ENCODE data around the gene TBX19. TPM values are rescaled to one million over a fixed set of nuclear protein-coding genes. Genes with fewer than 3 reads are reported as not detected.

TBX19 gene
- total RNA-seq, 2 experiments from 2014 or later: 0.22 to 0.74 TPM

DNA sequence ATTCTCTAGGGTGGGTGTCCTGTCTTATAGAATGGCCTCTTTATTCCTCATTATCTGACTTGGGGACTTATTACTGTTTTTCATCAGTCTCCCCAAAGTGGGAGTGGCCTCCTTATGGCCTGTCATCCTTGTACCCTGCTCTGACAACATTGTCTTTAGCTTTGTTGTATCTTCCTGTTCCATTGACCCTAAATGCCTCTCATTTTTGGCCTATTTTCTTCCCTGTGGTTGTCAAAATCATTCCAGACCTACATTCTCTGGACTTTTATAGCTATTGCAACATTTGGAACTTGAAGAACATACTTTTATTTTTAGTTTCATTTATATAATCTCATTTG lies 45.2 kb upstream of the TBX19 start:
- intact Hi-C loops (cut with micrococcal nuclease; ENCODE audit: unreplicated experiment): no loop called here
- Histone ChIP-seq H3K9me2 (ENCODE audit: insufficient read depth, low read length) (no peaks in the 10 kb centered on the region), H3K4me1 (ENCODE audit: insufficient read depth, low read length, poor library complexity, severe bottlenecking) (no peaks in the 10 kb centered on the region), H3K9me3 (ENCODE audit: low read length) (no peaks in the 10 kb centered on the region), H4K20me1 (ENCODE audit: insufficient read depth, low read length) (no peaks in the 10 kb centered on the region), H3K36me3 (ENCODE audit: insufficient read depth, low read length) (peaks cover 98% of the 10 kb centered on the region), H3K27ac (ENCODE audit: low read depth, low read length, poor library complexity, severe bottlenecking) (no peak overlapping the region), H3K4me2 (ENCODE audit: low read length) (no peak overlapping the region), H2AFZ (ENCODE audit: low read length) (no peak overlapping the region), H3K79me2 (ENCODE audit: insufficient read depth, low read depth, low read length) (peaks cover 11% of the 10 kb centered on the region; the same call in 1 of the 2 replicates), H3K4me3 (ENCODE audit: low read depth, low read length, poor library complexity, severe bottlenecking) (no peak overlapping the region)
- POLR2A ChIA-PET: interaction anchor here (0.6 to 1.5 kb wide), 4 partner anchors 8 to 99 kb away, joined by 3 to 6 read pairs (median 3); no protein-coding TSS in a partner anchor
- BruUV-seq (replicated peaks): no TSS peak
- DNase-seq (ENCODE audit: low spot score): no peak
- CTCF ChIA-PET (ENCODE audit: unreplicated experiment): interaction anchor here (1.8 kb wide), 1 partner anchor 10 kb away, joined by 8 read pairs; the partner anchor contains the start of gene SFT2D2
- no peak for TF ChIP-seq EZH2phosphoT487 (IDR thresholded peaks at IDR 0.05; ENCODE audit: borderline replicate concordance, low read depth, low read length)
- TF ChIP-seq, protein P1, sequence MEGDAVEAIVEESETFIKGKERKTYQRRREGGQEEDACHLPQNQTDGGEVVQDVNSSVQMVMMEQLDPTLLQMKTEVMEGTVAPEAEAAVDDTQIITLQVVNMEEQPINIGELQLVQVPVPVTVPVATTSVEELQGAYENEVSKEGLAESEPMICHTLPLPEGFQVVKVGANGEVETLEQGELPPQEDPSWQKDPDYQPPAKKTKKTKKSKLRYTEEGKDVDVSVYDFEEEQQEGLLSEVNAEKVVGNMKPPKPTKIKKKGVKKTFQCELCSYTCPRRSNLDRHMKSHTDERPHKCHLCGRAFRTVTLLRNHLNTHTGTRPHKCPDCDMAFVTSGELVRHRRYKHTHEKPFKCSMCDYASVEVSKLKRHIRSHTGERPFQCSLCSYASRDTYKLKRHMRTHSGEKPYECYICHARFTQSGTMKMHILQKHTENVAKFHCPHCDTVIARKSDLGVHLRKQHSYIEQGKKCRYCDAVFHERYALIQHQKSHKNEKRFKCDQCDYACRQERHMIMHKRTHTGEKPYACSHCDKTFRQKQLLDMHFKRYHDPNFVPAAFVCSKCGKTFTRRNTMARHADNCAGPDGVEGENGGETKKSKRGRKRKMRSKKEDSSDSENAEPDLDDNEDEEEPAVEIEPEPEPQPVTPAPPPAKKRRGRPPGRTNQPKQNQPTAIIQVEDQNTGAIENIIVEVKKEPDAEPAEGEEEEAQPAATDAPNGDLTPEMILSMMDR (conservative IDR thresholded peaks at IDR 0.05; ENCODE audit: low read length): peak; percentile 51; the same call in 1 of the 2 replicates

- TF ChIP-seq EZH2phosphoT487 (IDR thresholded peaks at IDR 0.05; ENCODE audit: borderline replicate concordance, low read depth, low read length): no peak
- TF ChIP-seq, protein P1 (conservative IDR thresholded peaks at IDR 0.05; ENCODE audit: low read length): no peak
- H3K36me3 ChIP-seq (ENCODE audit: insufficient read depth, low read length): peaks cover 100% of the 10 kb centered on the region
- no peak overlapping the region for H3K4me3 ChIP-seq (ENCODE audit: low read depth, low read length, poor library complexity, severe bottlenecking)
- POLR2A ChIA-PET: interaction anchor here (0.6 to 1.1 kb wide), 3 partner anchors 8 to 99 kb away, joined by 3 read pairs; no protein-coding TSS in a partner anchor
- H3K27ac ChIP-seq (ENCODE audit: low read depth, low read length, poor library complexity, severe bottlenecking): no peak overlapping the region
- no TSS peak for BruUV-seq (replicated peaks)
- DNase-seq (ENCODE audit: low spot score): no peak
- H3K9me3 ChIP-seq (ENCODE audit: low read length): no peaks in the 10 kb centered on the region
- H3K4me1 ChIP-seq (ENCODE audit: insufficient read depth, low read length, poor library complexity, severe bottlenecking): no peaks in the 10 kb centered on the region
- no peaks in the 10 kb centered on the region for H3K9me2 ChIP-seq (ENCODE audit: insufficient read depth, low read length)
- CTCF ChIA-PET (ENCODE audit: unreplicated experiment): interaction anchor here (1.8 kb wide), 1 partner anchor 10 kb away, joined by 8 read pairs; the partner anchor contains the start of gene SFT2D2
- no peak overlapping the region for H2AFZ ChIP-seq (ENCODE audit: low read length)
- intact Hi-C loops (cut with micrococcal nuclease; ENCODE audit: unreplicated experiment): no loop called here
- no peak overlapping the region for H3K4me2 ChIP-seq (ENCODE audit: low read length)
- H4K20me1 ChIP-seq (ENCODE audit: insufficient read depth, low read length): no peaks in the 10 kb centered on the region
- peaks cover 9% of the 10 kb centered on the region; the same call in 1 of the 2 replicates for H3K79me2 ChIP-seq (ENCODE audit: insufficient read depth, low read depth, low read length)
Observed at GRCh38 chr1:168235937-168236336, 44.7 kb upstream of the TBX19 start.

GRCh38 chr1:168236836-168237611 lies 43.7 kb upstream of the TBX19 start:
- Histone ChIP-seq H3K27ac (ENCODE audit: low read depth, low read length, poor library complexity, severe bottlenecking) (no peak overlapping the region), H3K9me3 (ENCODE audit: low read length) (no peaks in the 10 kb centered on the region), H3K4me2 (ENCODE audit: low read length) (no peak overlapping the region), H3K36me3 (ENCODE audit: insufficient read depth, low read length) (peaks cover 97% of the 10 kb centered on the region), H3K4me1 (ENCODE audit: insufficient read depth, low read length, poor library complexity, severe bottlenecking) (no peaks in the 10 kb centered on the region), H3K79me2 (ENCODE audit: insufficient read depth, low read depth, low read length) (no peaks in the 10 kb centered on the region), H4K20me1 (ENCODE audit: insufficient read depth, low read length) (no peaks in the 10 kb centered on the region), H2AFZ (ENCODE audit: low read length) (no peak overlapping the region), H3K4me3 (ENCODE audit: low read depth, low read length, poor library complexity, severe bottlenecking) (no peak overlapping the region), H3K9me2 (ENCODE audit: insufficient read depth, low read length) (no peaks in the 10 kb centered on the region)
- intact Hi-C loops (cut with micrococcal nuclease; ENCODE audit: unreplicated experiment): no loop called here
- POLR2A ChIA-PET: no interaction called here
- TF ChIP-seq EZH2phosphoT487 (IDR thresholded peaks at IDR 0.05; ENCODE audit: borderline replicate concordance, low read depth, low read length): no peak
- TF ChIP-seq, protein P1 (conservative IDR thresholded peaks at IDR 0.05; ENCODE audit: low read length): no peak
- DNase-seq (ENCODE audit: low spot score): no peak
- CTCF ChIA-PET (ENCODE audit: unreplicated experiment): no interaction called here
- TSS peak; percentile 17 for BruUV-seq (replicated peaks)
